ENCODE measurements around the gene RAB35. TPM values are rescaled to one million over a fixed set of nuclear protein-coding genes. Genes with fewer than 3 reads are reported as not detected.

The RAB35 gene
- total and polyA plus RNA-seq, 2 donors (not counting 1 experiment from before 2014, with no cell fraction given) = 20.4 to 52.9 TPM

GRCh38 chr12:120061575-120062214 lies 54.9 kb downstream of the RAB35 start:
- H3K36me3 ChIP-seq (replicated peaks in 1 of 2; ENCODE audit: control extremely low read depth in 1 of 2, control insufficient read depth in 1 of 2, extremely low read depth in 1 of 2, insufficient read depth in 2 of 2, low read length in 1 of 2) = peaks cover 0 to 5% of the 10 kb centered on the region in 2 experiments
- H3K27me3 ChIP-seq (replicated peaks in 1 of 4; ENCODE audit: control extremely low read depth in 1 of 4, control insufficient read depth in 3 of 4, insufficient read depth in 4 of 4, low read length in 3 of 4) = no peaks in the 10 kb centered on the region
- TF ChIP-seq CTCF (IDR thresholded peaks at IDR 0.05) (no peak), EZH2 (IDR thresholded peaks at IDR 0.05; ENCODE audit: borderline replicate concordance, insufficient read depth, low read depth, low read length, poor library complexity, severe bottlenecking) (no peak)
- Mint-ChIP-seq H3K4me1 (no peaks in the 10 kb centered on the region), H3K9me3 (ENCODE audit: insufficient read depth) (no peaks in the 10 kb centered on the region), H3K4me3 (no peak overlapping the region), H3K27ac (no peak overlapping the region), H3K27me3 (no peaks in the 10 kb centered on the region)
- H3K9me3 ChIP-seq (ENCODE audit: control extremely low read depth in 1 of 3, control insufficient read depth in 2 of 3, insufficient read depth in 1 of 3, low read length in 2 of 3) = no peaks in the 10 kb centered on the region
- ChIA-PET POLR2A (no interaction called here), CTCF (no interaction called here)
- no peak overlapping the region for H3K9ac ChIP-seq (ENCODE audit: low read length)
- no peaks in the 10 kb centered on the region for H3K4me1 ChIP-seq (ENCODE audit: control insufficient read depth in 2 of 2, insufficient read depth in 2 of 2, low read length in 2 of 2)
- ATAC-seq (ENCODE audit: low read depth) (no peak), DNase-seq (no peak)
- intact Hi-C loops (cut with micrococcal nuclease) = no loop called here
- H4K20me1 ChIP-seq (ENCODE audit: control insufficient read depth, insufficient read depth, low read length, poor library complexity, severe bottlenecking) = no peaks in the 10 kb centered on the region
- no peaks in the 10 kb centered on the region for H3K79me2 ChIP-seq (ENCODE audit: control insufficient read depth, insufficient read depth, low read length)
- no peak overlapping the region for H3K4me2 ChIP-seq (replicated peaks; ENCODE audit: low read depth, low read length, poor library complexity, severe bottlenecking)
- no peak overlapping the region for H3K27ac ChIP-seq (ENCODE audit: low read length in 2 of 2)
- no peak overlapping the region for H2AFZ ChIP-seq (ENCODE audit: insufficient read depth, low read depth, low read length, poor library complexity, severe bottlenecking)
- H3K4me3 ChIP-seq (ENCODE audit: control extremely low read depth in 1 of 5, extremely low read depth in 1 of 5, insufficient read depth in 1 of 5, low read depth in 2 of 5, low read length in 4 of 5) = no peak overlapping the region
- WGBS (ENCODE audit: insufficient coverage) = 100% methylated on average over 2 of the region's 10 CpGs

- Histone ChIP-seq H3K27me3 (replicated peaks in 1 of 4; ENCODE audit: control extremely low read depth in 1 of 4, control insufficient read depth in 3 of 4, insufficient read depth in 4 of 4, low read length in 3 of 4) (no peaks in the 10 kb centered on the region), H3K9me3 (ENCODE audit: control extremely low read depth in 1 of 3, control insufficient read depth in 2 of 3, insufficient read depth in 1 of 3, low read length in 2 of 3) (no peaks in the 10 kb centered on the region), H3K4me3 (ENCODE audit: control extremely low read depth in 1 of 5, extremely low read depth in 1 of 5, insufficient read depth in 1 of 5, low read depth in 2 of 5, low read length in 4 of 5) (no peak overlapping the region), H3K79me2 (ENCODE audit: control insufficient read depth, insufficient read depth, low read length) (no peaks in the 10 kb centered on the region), H3K9ac (ENCODE audit: low read length) (no peak overlapping the region), H3K4me2 (replicated peaks; ENCODE audit: low read depth, low read length, poor library complexity, severe bottlenecking) (no peak overlapping the region), H3K36me3 (replicated peaks in 1 of 2; ENCODE audit: control extremely low read depth in 1 of 2, control insufficient read depth in 1 of 2, extremely low read depth in 1 of 2, insufficient read depth in 2 of 2, low read length in 1 of 2) (peaks cover 0 to 5% of the 10 kb centered on the region in 2 experiments), H3K27ac (ENCODE audit: low read length in 2 of 2) (no peak overlapping the region), H3K4me1 (ENCODE audit: control insufficient read depth in 2 of 2, insufficient read depth in 2 of 2, low read length in 2 of 2) (no peaks in the 10 kb centered on the region), H2AFZ (ENCODE audit: insufficient read depth, low read depth, low read length, poor library complexity, severe bottlenecking) (no peak overlapping the region), H4K20me1 (ENCODE audit: control insufficient read depth, insufficient read depth, low read length, poor library complexity, severe bottlenecking) (no peaks in the 10 kb centered on the region)
- TF ChIP-seq EZH2 (IDR thresholded peaks at IDR 0.05; ENCODE audit: borderline replicate concordance, insufficient read depth, low read depth, low read length, poor library complexity, severe bottlenecking) (no peak), CTCF (IDR thresholded peaks at IDR 0.05) (no peak)
- Mint-ChIP-seq H3K27ac (no peak overlapping the region), H3K4me1 (no peaks in the 10 kb centered on the region), H3K4me3 (no peak overlapping the region), H3K27me3 (no peaks in the 10 kb centered on the region), H3K9me3 (ENCODE audit: insufficient read depth) (no peaks in the 10 kb centered on the region)
- DNase-seq = no peak
- intact Hi-C loops (cut with micrococcal nuclease) = no loop called here
- 98% methylated on average over 5 of the region's 5 CpGs for WGBS (ENCODE audit: insufficient coverage)
- POLR2A ChIA-PET = no interaction called here
- ATAC-seq (ENCODE audit: low read depth) = no peak
- CTCF ChIA-PET = no interaction called here
Observed at GRCh38 chr12:120060717-120061116, 55.8 kb downstream of the RAB35 start.
